ENCODE data around the gene PLEKHM3.

DNA sequence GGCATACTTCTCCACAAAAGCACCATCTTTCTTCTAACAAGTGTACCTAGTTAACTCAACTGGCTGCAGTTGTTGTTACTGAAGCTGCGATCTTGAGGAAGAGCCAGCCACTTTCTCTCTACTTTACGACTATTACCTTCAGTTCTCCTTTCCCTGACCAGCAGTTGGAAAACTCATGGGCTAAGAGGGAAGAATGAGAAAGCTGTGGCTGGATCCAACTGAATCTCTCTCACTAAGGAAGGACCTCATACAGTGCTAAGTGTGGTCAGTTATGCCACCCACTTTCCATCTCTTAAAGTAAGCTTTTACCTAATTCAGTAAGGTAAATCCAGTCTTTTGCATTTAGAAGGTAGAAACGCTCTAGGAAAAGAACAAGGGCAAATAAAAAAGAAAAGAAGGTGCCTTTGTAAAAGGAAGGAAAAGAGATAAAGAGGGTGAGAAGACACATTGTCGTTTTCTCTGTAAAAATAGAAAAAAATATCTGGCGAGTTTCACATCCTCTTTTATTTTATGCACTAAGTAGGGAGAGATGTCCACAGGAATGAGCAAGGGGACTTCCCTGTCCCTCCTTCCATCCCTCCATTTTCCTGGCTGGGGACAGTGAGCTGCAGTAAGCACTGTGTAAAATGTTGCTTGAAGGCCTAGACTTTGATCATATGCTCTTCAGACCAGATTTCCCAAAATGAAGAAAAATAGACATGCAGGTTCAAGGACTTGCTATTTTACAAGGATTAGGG, 73.4 kb downstream of the PLEKHM3 start:
- TF ChIP-seq, protein P1, sequence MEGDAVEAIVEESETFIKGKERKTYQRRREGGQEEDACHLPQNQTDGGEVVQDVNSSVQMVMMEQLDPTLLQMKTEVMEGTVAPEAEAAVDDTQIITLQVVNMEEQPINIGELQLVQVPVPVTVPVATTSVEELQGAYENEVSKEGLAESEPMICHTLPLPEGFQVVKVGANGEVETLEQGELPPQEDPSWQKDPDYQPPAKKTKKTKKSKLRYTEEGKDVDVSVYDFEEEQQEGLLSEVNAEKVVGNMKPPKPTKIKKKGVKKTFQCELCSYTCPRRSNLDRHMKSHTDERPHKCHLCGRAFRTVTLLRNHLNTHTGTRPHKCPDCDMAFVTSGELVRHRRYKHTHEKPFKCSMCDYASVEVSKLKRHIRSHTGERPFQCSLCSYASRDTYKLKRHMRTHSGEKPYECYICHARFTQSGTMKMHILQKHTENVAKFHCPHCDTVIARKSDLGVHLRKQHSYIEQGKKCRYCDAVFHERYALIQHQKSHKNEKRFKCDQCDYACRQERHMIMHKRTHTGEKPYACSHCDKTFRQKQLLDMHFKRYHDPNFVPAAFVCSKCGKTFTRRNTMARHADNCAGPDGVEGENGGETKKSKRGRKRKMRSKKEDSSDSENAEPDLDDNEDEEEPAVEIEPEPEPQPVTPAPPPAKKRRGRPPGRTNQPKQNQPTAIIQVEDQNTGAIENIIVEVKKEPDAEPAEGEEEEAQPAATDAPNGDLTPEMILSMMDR (IDR thresholded peaks at IDR 0.05): no peak
- TF ChIP-seq POLR2A (IDR thresholded peaks at IDR 0.05): no peak

Measured in right lobe of liver (tissue), 4 donors.